ENCODE data around the gene TFAP2A.

TFAP2A gene

GRCh38 chr6:10451828-10452509 lies 37.1 kb upstream of the TFAP2A start:
- no peak overlapping the region for H3K27ac ChIP-seq
- no peak for TF ChIP-seq CTCF (conservative IDR thresholded peaks at IDR 0.05)

GRCh38 chr6:10451394-10451793 lies 36.5 kb upstream of the TFAP2A start:
- H3K27ac ChIP-seq = no peak overlapping the region
- TF ChIP-seq CTCF (conservative IDR thresholded peaks at IDR 0.05) = no peak

- H3K27ac ChIP-seq = no peak overlapping the region
- no peak for TF ChIP-seq CTCF (conservative IDR thresholded peaks at IDR 0.05)
These were observed 34.9 kb upstream of the TFAP2A start for GRCh38 chr6:10449751-10450150.

GRCh38 chr6:10448096-10448495 lies 33.2 kb upstream of the TFAP2A start:
- no peak for TF ChIP-seq CTCF (conservative IDR thresholded peaks at IDR 0.05)
- no peak overlapping the region for H3K27ac ChIP-seq

GRCh38 chr6:10446548-10446947 lies 31.7 kb upstream of the TFAP2A start:
- no peak overlapping the region for H3K27ac ChIP-seq

GRCh38 chr6:10441655-10442009 lies 26.8 kb upstream of the TFAP2A start:
- H3K27ac ChIP-seq = no peak overlapping the region
- no peak for TF ChIP-seq CTCF (conservative IDR thresholded peaks at IDR 0.05)

More at GRCh38 chr6:10446548-10446947, 31.7 kb upstream of the TFAP2A start:
- TF ChIP-seq CTCF (conservative IDR thresholded peaks at IDR 0.05) = no peak

- H3K27ac ChIP-seq = no peak overlapping the region
- no peak for TF ChIP-seq CTCF (conservative IDR thresholded peaks at IDR 0.05)
These were observed 26.3 kb upstream of the TFAP2A start for GRCh38 chr6:10441004-10441654.

Measured in VCaP (cell line).